GM12878 (cell line): ENCODE measurements around the gene UCKL1. TPM values are rescaled to one million over a fixed set of nuclear protein-coding genes. Genes with fewer than 3 reads are reported as not detected.

Experiments used
- ATAC-seq: fragments of 200-7000 bp; cut with Tn5 transposase; 3 replicates; pipeline ENCODE4 v1.9.1; 2020; ENCODE audit warnings: mild to moderate bottlenecking, moderate library complexity
- BruUV-seq: library from RNA; stranded (reverse); fragments of 400-500 nt; replicated peaks from 2 replicates; lab custom pipeline; 2021; lab: Mats Ljungman, UMichigan
- CTCF ChIA-PET: fragments of 300-600 bp; sonication (Branson Sonifier 250); formaldehyde crosslinking; extraction: SDS; loops from one replicate; lab custom pipeline; 2021; ENCODE audit warnings: inconsistent platforms; lab: Yijun Ruan, JAX
- POLR2A ChIA-PET: fragments of 350-600 bp; formaldehyde crosslinking; extraction: SDS; loops from one replicate; lab custom pipeline; 2021; ENCODE audit warnings: inconsistent platforms; lab: Charles Lee
- RAD21 ChIA-PET: fragments of 300-600 bp; sonication (Branson Sonifier 250); formaldehyde crosslinking; loops from one replicate; lab custom pipeline; 2023; ENCODE audit warnings: antibody characterized with exemption; ENCODE audit not compliant: unreplicated experiment; lab: Charles Lee
- SMC1A ChIA-PET: fragments of 300-600 bp; sonication (Branson Sonifier 250); formaldehyde crosslinking; loops from one replicate; lab custom pipeline; 2023; ENCODE audit not compliant: unreplicated experiment, uncharacterized antibody; lab: Charles Lee
- DNase-seq: peaks from one replicate; pipeline ENCODE4 v3.0.0-alpha.2; 2011; ENCODE audit warnings: low read depth, low spot score
- FAIRE-seq: peaks from 3 replicates; lab custom pipeline; 2011; peaks lifted over from hg19 to GRCh38; lab: Jason Lieb, UNC
- H2AFZ ChIP-seq: 2 replicates; pipeline ENCODE4 v1.6.0; 2011; ENCODE audit warnings: low read depth, low read length, control low read depth; ENCODE audit not compliant: control insufficient read depth
- H3K27ac ChIP-seq: 2 replicates; pipeline ENCODE4 v1.5.1; 2011; ENCODE audit warnings: control low read depth; ENCODE audit not compliant: control insufficient read depth, insufficient read depth
- H3K27me3 ChIP-seq, 2 experiments: replicated peaks in 1 of 2; 2 replicates each; pipeline versions ENCODE4 v1.6.0 to v1.6.1; 2011; ENCODE audit warnings: low read length in 1 of 2; ENCODE audit not compliant: control insufficient read depth in 2 of 2, insufficient read depth in 2 of 2
- H3K36me3 ChIP-seq, 2 experiments: 2 replicates each; pipeline ENCODE4 v1.5.1; 2011; ENCODE audit warnings: low read length in 1 of 2; ENCODE audit not compliant: control insufficient read depth in 2 of 2, insufficient read depth in 2 of 2
- H3K4me1 ChIP-seq: 2 replicates; pipeline ENCODE4 v1.6.1; 2011; ENCODE audit warnings: mild to moderate bottlenecking, low read length, moderate library complexity, mixed read lengths; ENCODE audit not compliant: control insufficient read depth, insufficient read depth
- H3K4me2 ChIP-seq: 2 replicates; pipeline ENCODE4 v1.6.0; 2011; ENCODE audit warnings: control low read depth; ENCODE audit not compliant: control insufficient read depth, insufficient read depth
- H3K4me3 ChIP-seq: fragments of 200-600 bp; sonication (generic); 2 replicates; pipeline ENCODE4 v1.5.1; 2016
- H3K79me2 ChIP-seq: 2 replicates; pipeline ENCODE4 v1.6.0; 2011; ENCODE audit warnings: low read length; ENCODE audit not compliant: control insufficient read depth, insufficient read depth
- H3K9ac ChIP-seq: 2 replicates; pipeline ENCODE4 v1.8.0; 2011; ENCODE audit warnings: low read length, control low read depth, mixed read lengths; ENCODE audit not compliant: control insufficient read depth, insufficient read depth
- H3K9me3 ChIP-seq: replicated peaks from 3 replicates; pipeline ENCODE4 v1.5.1; 2011; ENCODE audit warnings: mild to moderate bottlenecking, low read length; ENCODE audit not compliant: control insufficient read depth, insufficient read depth
- H4K20me1 ChIP-seq: 2 replicates; pipeline ENCODE4 v1.6.0; 2011; ENCODE audit not compliant: control insufficient read depth, insufficient read depth
- BHLHE40 ChIP-seq, 2 experiments: fragments of 450-650 bp in 1 of 2; IDR thresholded peaks; 2 replicates each; pipeline ENCODE4 v1.6.1; 2011 to 2017; ENCODE audit warnings: low read depth in 2 of 2, borderline replicate concordance in 1 of 2, improper control_type of control experiment in 1 of 2, low read length in 1 of 2, mild to moderate bottlenecking in 1 of 2
- CEBPZ ChIP-seq: fragments of 150-350 bp; IDR thresholded peaks from 2 replicates; pipeline ENCODE4 v1.6.1; 2016; ENCODE audit warnings: low read depth, low read length
- CHD1 ChIP-seq: IDR thresholded peaks from 2 replicates; pipeline ENCODE4 v1.6.1; 2012; ENCODE audit warnings: low read depth, low read length, improper control_type of control experiment
- CREB1 ChIP-seq: IDR thresholded peaks from 2 replicates; pipeline ENCODE4 v1.6.1; 2012; ENCODE audit warnings: low read depth, mild to moderate bottlenecking, inconsistent platforms
- EP300 ChIP-seq, 2 experiments: fragments of 150-350 bp in 1 of 2; IDR thresholded peaks; 2 replicates each; pipeline ENCODE4 v1.6.1; 2011 to 2012; ENCODE audit warnings: low read depth in 2 of 2, low read length in 2 of 2, borderline replicate concordance in 1 of 2, improper control_type of control experiment in 1 of 2, inconsistent platforms in 1 of 2; ENCODE audit not compliant: control insufficient read depth in 1 of 2
- EZH2 ChIP-seq: IDR thresholded peaks from 2 replicates; pipeline ENCODE4 v1.6.1; 2012; ENCODE audit warnings: low read depth, mild to moderate bottlenecking, control low read depth, inconsistent platforms, low read length, borderline replicate concordance; ENCODE audit not compliant: control insufficient read depth
- HDAC2 ChIP-seq: fragments of 200-600 bp; sonication (generic); IDR thresholded peaks from 2 replicates; pipeline ENCODE4 v1.6.1; 2017
- JUNB ChIP-seq: IDR thresholded peaks from 2 replicates; pipeline ENCODE4 v1.6.1; 2016; ENCODE audit warnings: antibody characterized with exemption, mild to moderate bottlenecking
- KDM1A ChIP-seq: fragments of 200-600 bp; sonication (generic); IDR thresholded peaks from 2 replicates; pipeline ENCODE4 v1.6.1; 2016; ENCODE audit warnings: borderline replicate concordance
- NFYB ChIP-seq: IDR thresholded peaks from 2 replicates; pipeline ENCODE4 v1.6.1; 2011; ENCODE audit warnings: low read depth, mild to moderate bottlenecking, low read length, improper control_type of control experiment, moderate library complexity; ENCODE audit not compliant: insufficient read depth
- RBBP5 ChIP-seq: fragments of 200-600 bp; sonication (generic); conservative IDR thresholded peaks from 2 replicates; pipeline ENCODE4 v1.6.1; 2016
- RFX5 ChIP-seq: IDR thresholded peaks from 2 replicates; pipeline ENCODE4 v1.6.1; 2011; ENCODE audit warnings: low read depth, low read length, improper control_type of control experiment
- SMAD5 ChIP-seq: IDR thresholded peaks from 2 replicates; pipeline ENCODE4 v1.6.1; 2016; ENCODE audit warnings: antibody characterized with exemption, low read depth
- YBX1 ChIP-seq: fragments of 450-650 bp; IDR thresholded peaks from 2 replicates; pipeline ENCODE4 v1.6.1; 2016; ENCODE audit warnings: antibody characterized with exemption
- WGBS: methylation state at CpG from one replicate; pipeline ENCODE4 v1.1.6; 2016; ENCODE audit warnings: low lambda C conversion rate; ENCODE audit not compliant: insufficient replicate concordance, insufficient coverage; ENCODE audit errors: missing lambda C conversion rate; 5-methylcytosine and 5-hydroxymethylcytosine counted together
- in situ Hi-C: fragments of 300-500 bp; cut with MboI; formaldehyde crosslinking; loops from 9 replicates; pipeline ENCODE4 v1.14.3; 2018; ENCODE audit warnings: mixed read lengths
- intact Hi-C: fragments of 100-400 bp; cut with micrococcal nuclease; formaldehyde crosslinking; loops from one replicate; pipeline ENCODE4 v1.14.2; 2022; ENCODE audit not compliant: unreplicated experiment
- polyA plus RNA-seq, 11 experiments: library from polyadenylated mRNA; depleted of rRNA in 4 of 11; unstranded in 6 of 11; stranded (reverse) in 5 of 11; fragments of >200 nt; fragmentation: Nextera tagmentation in 4 of 11; fragmentation: Illumina TruSeq in 1 of 11; extraction: Ambion mirVana in 4 of 11; extraction: Trizol in 1 of 11; gene quantifications; 1 replicate in 1 of 11; 2 replicates in 10 of 11; pipeline versions ENCODE4 v1.2.1 to v1.2.3, GENCODE V29; 2011 to 2016; ENCODE audit warnings: inconsistent platforms in 2 of 11, missing spikeins in 2 of 11, low read depth in 1 of 11
- total RNA-seq, 4 experiments: library from RNA; depleted of rRNA in 3 of 4; stranded (reverse); fragments of >200 nt in 3 of 4; fragmentation: Illumina TruSeq in 1 of 4; extraction: Trizol in 1 of 4; gene quantifications; 2 replicates each; pipeline versions ENCODE4 v1.2.1 to v1.2.3, GENCODE V29; 2013 to 2021
- TF ChIP-seq, protein P1 (sequence below): fragments of 450-650 bp; IDR thresholded peaks from 2 replicates; pipeline ENCODE4 v1.6.1; 2018; ENCODE audit warnings: mild to moderate bottlenecking, low read depth, moderate library complexity; ENCODE audit not compliant: partially characterized antibody

Gene UCKL1
- total and polyA plus RNA-seq, 10 of the 15 experiments (the other 5 are each of a cell fraction or from before 2014, with no cell fraction given) = 2.4 to 36.3 (median 24.8) TPM

DNA sequence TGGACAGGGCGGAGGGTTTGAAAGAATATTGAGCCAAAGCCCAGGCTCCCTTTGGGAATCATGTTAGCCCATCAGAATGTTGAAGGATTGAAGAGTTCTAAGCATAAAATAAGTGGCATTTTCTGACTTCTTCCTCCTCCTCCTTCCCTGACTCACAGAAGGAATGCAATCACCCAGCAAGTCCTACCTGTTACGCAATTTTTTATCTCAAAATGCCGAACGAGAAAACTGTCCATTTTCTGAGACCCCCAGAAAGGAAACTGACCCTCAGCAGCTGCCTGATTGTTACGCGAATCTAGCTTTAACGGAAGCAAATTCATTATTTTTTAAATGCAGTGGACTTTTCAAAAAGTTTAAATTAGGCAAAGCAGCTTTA is 66.0 kb downstream of the UCKL1 start:
- intact Hi-C loops = no loop called here
- 97% methylated on average over 7 of the region's 7 CpGs for WGBS

More for the DNA sequence above, 66.0 kb downstream of the UCKL1 start:
- TF ChIP-seq CEBPZ (no peak), SMAD5 (no peak), HDAC2 (no peak), NFYB (no peak), JUNB (no peak), CHD1 (no peak), CREB1 (no peak), YBX1 (no peak), BHLHE40 (IDR thresholded peaks at IDR 0.05; ENCODE audit: borderline replicate concordance in 1 of 2, low read depth in 2 of 2, low read length in 1 of 2) (no peak), RFX5 (no peak), KDM1A (no peak), EP300 (IDR thresholded peaks at IDR 0.05; ENCODE audit: borderline replicate concordance in 1 of 2, control insufficient read depth in 1 of 2, low read depth in 2 of 2, low read length in 2 of 2) (no peak), EZH2 (no peak), RBBP5 (no peak)
- TF ChIP-seq, protein P1, sequence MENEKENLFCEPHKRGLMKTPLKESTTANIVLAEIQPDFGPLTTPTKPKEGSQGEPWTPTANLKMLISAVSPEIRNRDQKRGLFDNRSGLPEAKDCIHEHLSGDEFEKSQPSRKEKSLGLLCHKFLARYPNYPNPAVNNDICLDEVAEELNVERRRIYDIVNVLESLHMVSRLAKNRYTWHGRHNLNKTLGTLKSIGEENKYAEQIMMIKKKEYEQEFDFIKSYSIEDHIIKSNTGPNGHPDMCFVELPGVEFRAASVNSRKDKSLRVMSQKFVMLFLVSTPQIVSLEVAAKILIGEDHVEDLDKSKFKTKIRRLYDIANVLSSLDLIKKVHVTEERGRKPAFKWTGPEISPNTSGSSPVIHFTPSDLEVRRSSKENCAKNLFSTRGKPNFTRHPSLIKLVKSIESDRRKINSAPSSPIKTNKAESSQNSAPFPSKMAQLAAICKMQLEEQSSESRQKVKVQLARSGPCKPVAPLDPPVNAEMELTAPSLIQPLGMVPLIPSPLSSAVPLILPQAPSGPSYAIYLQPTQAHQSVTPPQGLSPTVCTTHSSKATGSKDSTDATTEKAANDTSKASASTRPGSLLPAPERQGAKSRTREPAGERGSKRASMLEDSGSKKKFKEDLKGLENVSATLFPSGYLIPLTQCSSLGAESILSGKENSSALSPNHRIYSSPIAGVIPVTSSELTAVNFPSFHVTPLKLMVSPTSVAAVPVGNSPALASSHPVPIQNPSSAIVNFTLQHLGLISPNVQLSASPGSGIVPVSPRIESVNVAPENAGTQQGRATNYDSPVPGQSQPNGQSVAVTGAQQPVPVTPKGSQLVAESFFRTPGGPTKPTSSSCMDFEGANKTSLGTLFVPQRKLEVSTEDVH = no peak
- TF ChIP-seq, all 136 proteins: peak for 0
- no peak overlapping the region for H3K4me2 ChIP-seq
- no peak overlapping the region for H3K27ac ChIP-seq
- ATAC-seq (no peak), DNase-seq (no peak), FAIRE-seq (no peak)
- H3K36me3 ChIP-seq = peaks cover 12 to 17% of the 10 kb centered on the region in 2 experiments
- no TSS peak for BruUV-seq
- POLR2A ChIA-PET = no interaction called here
- no peak overlapping the region for H2AFZ ChIP-seq
- H3K4me3 ChIP-seq = no peak overlapping the region
- no peaks in the 10 kb centered on the region for H3K27me3 ChIP-seq
- RAD21 ChIA-PET = no interaction called here
- H3K9me3 ChIP-seq = no peaks in the 10 kb centered on the region
- H4K20me1 ChIP-seq = 0 out of 2 replicates have a peak, but pooled peaks cover 2% of the 10 kb centered on the region
- H3K9ac ChIP-seq = no peak overlapping the region
- no peaks in the 10 kb centered on the region for H3K4me1 ChIP-seq
- in situ Hi-C loops = no loop called here
- CTCF ChIA-PET = no interaction called here
- SMC1A ChIA-PET = no interaction called here
- peaks cover 2% of the 10 kb centered on the region; the same call in 1 of the 2 replicates for H3K79me2 ChIP-seq
